ENCODE results near the gene PRDM2. TPM values are rescaled to one million over a fixed set of nuclear protein-coding genes. Genes with fewer than 3 reads are reported as not detected.

Gene PRDM2
- total RNA-seq, 1 experiment from 2014 or later: 28.4 TPM

GRCh38 chr1:13864760-13865159, 164.8 kb downstream of the PRDM2 start:
- Histone ChIP-seq H3K27me3 (no peaks in the 10 kb centered on the region), H3K36me3 (no peaks in the 10 kb centered on the region), H3K4me3 (no peak overlapping the region), H3K4me1 (peaks cover 4% of the 10 kb centered on the region; the same call in 1 of the 2 replicates), H3K9me3 (replicated peaks) (no peaks in the 10 kb centered on the region), H3K27ac (no peak overlapping the region)
- no peak for DNase-seq

GRCh38 chr1:13865851-13866250, 165.9 kb downstream of the PRDM2 start:
- no peaks in the 10 kb centered on the region for H3K9me3 ChIP-seq (replicated peaks)
- H3K27ac ChIP-seq: no peak overlapping the region
- no peak overlapping the region for H3K4me3 ChIP-seq
- H3K27me3 ChIP-seq: no peaks in the 10 kb centered on the region
- H3K36me3 ChIP-seq: no peaks in the 10 kb centered on the region
- no peak for DNase-seq
- peaks cover 4% of the 10 kb centered on the region; the same call in 1 of the 2 replicates for H3K4me1 ChIP-seq

GRCh38 chr1:13867603-13868002, 167.6 kb downstream of the PRDM2 start:
- Histone ChIP-seq H3K9me3 (replicated peaks) (no peaks in the 10 kb centered on the region; the same call in 1 of the 2 replicates), H3K36me3 (no peaks in the 10 kb centered on the region), H3K27ac (no peak overlapping the region), H3K4me3 (no peak overlapping the region), H3K27me3 (0 out of 2 replicates have a peak, but pooled peaks cover 3% of the 10 kb centered on the region), H3K4me1 (peaks cover 4% of the 10 kb centered on the region; the same call in 1 of the 2 replicates)
- no peak for DNase-seq

- no peak for DNase-seq
- no peaks in the 10 kb centered on the region for H3K36me3 ChIP-seq
- H3K4me3 ChIP-seq: no peak overlapping the region
- H3K27me3 ChIP-seq: 0 out of 2 replicates have a peak, but pooled peaks cover 3% of the 10 kb centered on the region
- H3K4me1 ChIP-seq: no peaks in the 10 kb centered on the region
- H3K9me3 ChIP-seq (replicated peaks): no peaks in the 10 kb centered on the region; the same call in 1 of the 2 replicates
- H3K27ac ChIP-seq: no peak overlapping the region
Observed at GRCh38 chr1:13869172-13869797, 169.3 kb downstream of the PRDM2 start.

- no peak for DNase-seq
- H3K9me3 ChIP-seq (replicated peaks): no peaks in the 10 kb centered on the region; the same call in 1 of the 2 replicates
- H3K4me3 ChIP-seq: no peak overlapping the region
- H3K27ac ChIP-seq: no peak overlapping the region
- H3K27me3 ChIP-seq: 0 out of 2 replicates have a peak, but pooled peaks cover 3% of the 10 kb centered on the region
- H3K4me1 ChIP-seq: no peaks in the 10 kb centered on the region
- H3K36me3 ChIP-seq: no peaks in the 10 kb centered on the region
Observed at GRCh38 chr1:13871413-13871812, 171.4 kb downstream of the PRDM2 start.

GRCh38 chr1:13871886-13872285, 171.9 kb downstream of the PRDM2 start:
- no peak for DNase-seq
- no peak overlapping the region for H3K4me3 ChIP-seq

GRCh38 chr1:13873032-13873431, 173.0 kb downstream of the PRDM2 start:
- H3K27me3 ChIP-seq: 0 out of 2 replicates have a peak, but pooled peaks cover 3% of the 10 kb centered on the region
- no peak overlapping the region for H3K27ac ChIP-seq
- no peak for DNase-seq
- H3K4me3 ChIP-seq: no peak overlapping the region
- H3K4me1 ChIP-seq: no peaks in the 10 kb centered on the region
- no peaks in the 10 kb centered on the region for H3K36me3 ChIP-seq
- H3K9me3 ChIP-seq (replicated peaks): no peaks in the 10 kb centered on the region; the same call in 1 of the 2 replicates

More at GRCh38 chr1:13871886-13872285, 171.9 kb downstream of the PRDM2 start:
- Histone ChIP-seq H3K36me3 (no peaks in the 10 kb centered on the region), H3K27ac (no peak overlapping the region), H3K27me3 (0 out of 2 replicates have a peak, but pooled peaks cover 3% of the 10 kb centered on the region), H3K4me1 (no peaks in the 10 kb centered on the region), H3K9me3 (replicated peaks) (no peaks in the 10 kb centered on the region; the same call in 1 of the 2 replicates)

Other genes starting within 250 kb of the PRDM2 start
- not detected in 2 replicates for gene LRRC38, start 186.2 kb upstream of the PRDM2 start, total RNA-seq (2014; rRNA removed; shearing (Covaris generic))
- not detected in 2 replicates for gene PDPN, start 116.4 kb upstream of the PRDM2 start, total RNA-seq (2014; rRNA removed; shearing (Covaris generic))

Data from SJCRH30 (cell line).